ENCODE measurements around the gene RAC2. TPM values are rescaled to one million over a fixed set of nuclear protein-coding genes. Genes with fewer than 3 reads are reported as not detected.

The RAC2 gene
- total RNA-seq: 100 to 1,000 TPM; 498 to 521 TPM

DNA sequence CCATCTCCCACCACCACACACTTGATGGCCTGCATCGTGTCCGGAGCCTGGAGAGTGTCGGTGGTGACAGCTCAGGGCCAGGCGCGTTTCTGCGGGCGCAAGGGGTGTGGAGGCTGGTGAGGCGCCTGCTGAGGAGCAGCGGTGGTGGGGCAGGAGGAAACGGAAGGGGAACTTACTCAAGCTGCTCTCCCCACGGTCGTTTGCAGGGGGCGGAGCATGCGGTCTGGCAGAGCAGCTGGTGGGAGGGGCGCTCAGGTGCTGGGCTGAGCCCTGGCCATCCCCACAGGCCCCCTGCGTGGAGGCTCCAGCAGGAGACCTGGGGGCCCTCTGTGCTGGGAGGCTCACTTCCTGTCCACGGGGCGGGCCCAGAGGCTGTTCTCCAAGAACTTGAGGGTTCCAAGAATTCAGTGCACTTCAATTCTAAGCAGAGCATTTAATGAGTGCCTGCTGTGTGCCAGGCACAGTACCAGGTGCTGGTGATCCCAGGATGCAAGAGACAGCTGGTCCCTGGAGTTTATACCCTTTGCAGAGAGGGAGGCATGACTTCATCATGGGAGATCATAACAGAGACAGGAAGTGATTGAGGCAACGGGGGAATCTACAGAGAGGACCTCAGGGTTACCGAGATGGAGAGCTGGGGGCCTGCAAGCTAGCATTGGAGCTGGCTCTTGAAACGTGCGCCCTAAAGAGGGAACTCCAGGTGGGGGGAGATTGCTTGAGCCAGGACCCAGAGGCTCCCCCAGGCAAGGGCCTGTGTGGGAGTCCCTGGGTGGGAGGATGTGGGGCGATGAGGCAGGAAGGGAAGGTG lies at the start of gene RAC2:
RAC2 (minus strand) TSS at position 156 of the 808 bp plus-strand sequence; CDS start at position 35, 121 bp downstream.
- CTCF ChIA-PET: interaction anchor here (0.5 to 6.8 kb wide), 10 partner anchors 10 to 388 kb away, joined by 3 to 74 read pairs (median 5); no protein-coding TSS in a partner anchor
- POLR2A ChIA-PET: interaction anchor here (0.6 to 8.6 kb wide), 14 partner anchors 10 to 468 kb away, joined by 3 to 142 read pairs (median 3); partner anchors contain the start of genes CYTH4 and IFT27

DNA sequence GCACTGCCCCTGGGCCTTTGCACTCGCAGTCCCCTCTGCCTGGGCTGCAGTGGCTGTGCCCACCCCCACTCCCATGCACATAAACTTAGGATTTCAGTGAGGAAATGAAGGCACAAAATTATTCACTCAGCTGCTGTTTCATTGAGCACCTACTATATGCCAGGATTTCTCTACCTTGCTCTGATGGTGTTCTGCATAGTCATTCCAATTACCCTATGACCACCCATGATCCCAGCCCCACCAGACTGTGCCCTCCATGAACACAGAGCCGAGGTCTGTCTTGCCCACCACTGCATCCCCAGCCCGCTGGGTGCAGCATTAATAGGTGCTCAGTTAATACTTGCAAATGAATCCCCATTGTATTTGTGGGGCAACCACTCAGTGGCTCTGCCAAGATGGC lies 49.1 kb upstream of the RAC2 start:
- ChIA-PET CTCF (interaction anchor here (1.0 kb wide), 1 partner anchor 54 kb away, joined by 3 read pairs; no protein-coding TSS in a partner anchor), POLR2A (no interaction called here)

DNA sequence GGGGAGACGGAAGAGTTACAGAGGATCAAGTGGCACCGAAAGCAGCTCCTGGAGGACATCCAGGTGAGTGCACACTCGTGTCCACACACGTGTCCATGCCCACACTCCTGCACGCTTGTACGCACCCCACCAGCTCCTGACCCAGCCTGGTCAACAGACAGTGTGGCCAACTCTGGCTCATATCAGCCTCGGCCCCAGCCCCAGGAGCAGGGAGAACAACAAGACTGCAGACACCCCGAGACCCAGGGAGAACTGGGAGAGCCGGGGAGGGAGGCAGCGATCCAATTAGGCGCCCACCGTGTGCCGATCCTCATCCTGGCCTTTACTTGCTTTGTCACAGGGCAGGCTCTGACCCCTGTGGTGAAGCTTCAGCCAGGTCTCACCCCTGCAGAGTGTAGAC lies 48.6 kb upstream of the RAC2 start:
- ChIA-PET POLR2A (interaction anchor here (0.5 kb wide), 1 partner anchor 180 kb away, joined by 3 read pairs; no protein-coding TSS in a partner anchor), CTCF (no interaction called here)

DNA sequence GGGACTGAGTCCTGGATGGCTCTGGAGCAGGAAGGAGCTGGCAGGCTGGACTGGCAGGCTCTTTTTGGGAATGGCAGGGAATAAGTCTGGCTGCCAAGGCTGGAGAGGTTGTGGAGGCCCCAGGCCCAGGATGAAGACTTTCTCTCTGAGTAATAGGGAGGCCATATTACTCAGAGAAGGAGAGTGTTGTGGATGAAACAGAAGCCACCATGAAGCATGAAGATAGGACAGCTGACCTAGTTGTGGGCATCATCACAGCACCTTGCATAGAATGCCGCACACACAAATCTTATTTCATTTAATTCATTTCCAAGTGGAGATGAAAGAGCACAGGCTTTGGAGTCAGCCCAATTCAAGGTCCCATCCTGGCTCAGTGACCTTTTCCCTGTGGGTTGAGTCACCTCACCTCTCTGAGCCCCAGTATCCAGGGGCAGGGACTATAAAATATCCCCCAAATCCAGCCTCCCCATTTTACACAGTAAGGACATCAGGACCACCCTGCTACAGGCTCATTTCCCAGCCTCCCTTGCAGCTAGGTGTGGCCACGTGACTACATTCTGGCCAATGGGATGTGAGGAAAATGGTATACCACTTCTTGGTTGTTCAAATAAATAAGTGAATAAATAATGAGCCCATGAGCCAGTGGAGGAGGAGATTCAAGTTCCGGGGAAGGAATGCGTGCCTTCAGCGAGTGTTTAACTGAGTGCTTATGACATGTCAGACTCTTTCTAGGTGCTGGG lies 47.7 kb upstream of the RAC2 start:
- ChIA-PET POLR2A (no interaction called here), CTCF (no interaction called here)

DNA sequence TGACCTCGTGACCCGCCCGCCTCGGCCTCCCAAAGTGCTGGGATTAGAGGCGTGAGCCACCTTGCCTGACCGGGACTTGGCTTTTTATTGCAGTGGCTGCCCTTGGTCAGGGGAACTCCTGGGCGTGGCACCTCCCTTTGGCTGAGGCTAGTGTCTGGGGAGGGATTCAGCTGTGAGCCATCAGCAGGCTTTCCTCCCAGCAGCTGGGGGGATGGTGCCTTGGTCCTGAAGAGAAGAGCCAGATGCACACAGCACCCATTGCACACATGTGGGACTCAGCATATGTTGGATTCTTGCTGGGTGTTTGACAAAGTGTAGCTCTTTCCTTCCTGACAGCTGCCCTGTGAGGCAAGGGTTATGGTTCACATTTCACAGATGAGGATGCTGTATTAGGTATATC lies 46.7 kb upstream of the RAC2 start:
- ChIA-PET POLR2A (no interaction called here), CTCF (interaction anchor here (1.6 kb wide), 1 partner anchor 19 kb away, joined by 3 read pairs; no protein-coding TSS in a partner anchor)

DNA sequence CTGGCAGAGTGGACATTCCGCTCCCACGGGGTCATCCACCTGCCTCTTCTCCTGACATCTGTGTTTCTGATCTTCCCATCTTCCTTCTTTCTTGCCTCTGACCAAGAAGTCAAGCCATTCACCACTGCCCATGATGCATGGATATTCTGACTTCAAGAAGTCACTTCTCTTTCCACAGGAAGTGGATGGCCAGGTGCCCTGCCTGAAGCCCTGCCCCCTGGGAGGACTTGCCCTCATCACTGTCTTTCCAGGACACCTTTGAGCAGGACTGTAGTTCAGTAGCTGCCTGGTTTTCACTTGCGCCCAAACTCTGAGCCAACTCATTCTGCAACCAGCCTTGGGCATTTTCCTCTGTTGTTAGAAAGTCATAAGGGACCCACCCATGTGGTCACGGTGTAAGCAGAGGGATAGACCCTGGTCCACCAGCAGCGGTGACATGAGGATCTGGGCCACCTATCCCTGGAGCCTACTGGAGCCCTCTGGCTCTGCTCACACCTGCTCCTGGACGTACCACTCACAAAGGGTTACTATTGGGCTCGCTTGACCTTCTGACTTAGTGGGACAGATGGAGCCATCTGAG lies 45.2 kb upstream of the RAC2 start:
- ChIA-PET CTCF (interaction anchor here (0.6 to 1.6 kb wide), 4 partner anchors 10 to 986 kb away, joined by 3 to 5 read pairs (median 4); no protein-coding TSS in a partner anchor), POLR2A (no interaction called here)

DNA sequence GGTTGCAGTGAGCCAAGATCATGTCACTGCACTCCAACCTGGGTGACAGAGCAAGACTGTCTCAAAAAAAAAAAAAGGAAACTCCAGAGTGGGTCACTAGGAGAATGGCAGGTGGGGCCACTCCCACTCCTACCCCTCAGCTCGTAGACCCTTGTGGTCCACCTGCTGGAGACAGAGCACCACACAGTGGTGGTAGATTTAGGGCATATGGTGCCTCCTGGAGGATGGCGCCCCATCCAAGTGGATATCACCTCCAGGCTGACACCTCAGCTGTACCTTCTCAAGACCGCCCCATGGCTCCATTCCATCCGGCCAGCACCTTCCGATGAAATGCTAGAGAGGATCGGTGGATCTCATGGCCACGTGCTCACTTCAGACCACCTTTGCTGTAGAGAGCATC lies 44.5 kb upstream of the RAC2 start:
- POLR2A ChIA-PET: no interaction called here

DNA sequence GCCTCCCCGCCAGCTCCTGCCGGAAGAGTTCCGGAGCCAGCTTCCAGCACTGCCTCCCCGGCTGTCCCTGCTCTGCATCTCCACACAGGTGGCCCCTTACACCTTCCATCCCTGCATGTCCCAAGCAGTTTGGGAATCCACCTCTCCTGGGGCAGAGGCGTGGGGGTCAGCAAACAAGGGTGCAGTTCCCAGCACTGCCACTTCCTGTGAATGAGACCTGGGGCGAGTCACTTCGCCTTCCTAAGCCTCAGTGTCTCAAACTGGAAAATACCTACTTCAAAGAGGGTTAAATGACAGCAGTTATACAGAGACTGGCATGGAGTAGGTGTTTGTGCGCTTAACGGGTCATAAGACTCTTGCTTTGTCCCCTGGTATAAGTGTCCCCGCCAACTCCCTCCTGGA lies 43.5 kb upstream of the RAC2 start:
- CTCF ChIA-PET: interaction anchor here (1.1 kb wide), 1 partner anchor 16 kb away, joined by 3 read pairs; no protein-coding TSS in a partner anchor

More for the DNA sequence above, 44.5 kb upstream of the RAC2 start:
- CTCF ChIA-PET: no interaction called here

DNA sequence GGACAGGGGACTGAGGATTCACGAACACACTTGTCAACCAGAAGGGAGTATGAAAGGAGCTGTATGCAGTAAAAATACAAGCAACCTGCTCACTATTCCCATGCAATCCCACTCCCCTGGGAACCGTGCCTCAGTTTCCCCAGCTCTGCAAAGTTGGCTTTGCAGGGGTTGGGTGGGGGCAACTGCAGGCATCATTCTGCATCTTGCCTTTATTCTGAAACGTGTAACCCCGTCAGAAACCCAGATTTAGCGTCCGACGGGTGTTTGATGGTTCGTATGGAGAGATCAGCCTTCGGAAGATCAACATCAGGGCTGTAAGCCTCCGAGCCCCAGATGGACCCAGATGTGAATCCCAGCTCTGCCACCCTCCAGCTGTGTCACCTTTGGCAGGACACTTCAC lies 41.9 kb upstream of the RAC2 start:
- CTCF ChIA-PET: interaction anchor here (0.7 to 2.2 kb wide), 3 partner anchors 14 to 31 kb away, joined by 3 to 8 read pairs (median 3); no protein-coding TSS in a partner anchor
- POLR2A ChIA-PET: no interaction called here

More for the DNA sequence above, 43.5 kb upstream of the RAC2 start:
- POLR2A ChIA-PET: no interaction called here

DNA sequence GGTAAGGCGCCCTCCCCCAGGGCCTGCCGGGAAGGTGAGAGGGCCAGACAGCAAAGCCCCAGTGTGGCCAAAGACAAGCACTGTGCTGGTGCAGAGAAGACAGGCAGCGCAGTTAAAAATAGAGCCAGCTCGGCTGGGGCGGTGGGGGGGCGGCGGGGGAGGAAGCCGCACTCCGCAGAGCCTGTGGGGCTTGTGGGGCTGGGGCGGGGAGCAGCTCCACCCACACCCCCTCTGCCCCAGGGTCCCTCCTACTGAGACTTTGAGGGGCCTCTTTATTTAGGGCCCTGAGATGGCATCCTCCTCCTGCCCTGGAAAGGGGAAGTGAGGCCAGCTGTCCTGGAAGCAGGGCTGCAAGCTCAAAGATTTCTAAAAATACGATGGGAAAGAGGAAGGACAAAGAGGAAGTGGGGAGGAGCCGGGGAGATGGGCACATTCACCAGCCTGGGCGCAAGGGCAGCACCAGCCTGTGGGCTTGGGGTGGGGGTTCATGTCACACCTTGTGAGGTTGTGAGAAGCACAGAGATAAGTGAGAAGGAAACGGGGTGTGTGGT lies 40.8 kb upstream of the RAC2 start:
- POLR2A ChIA-PET: interaction anchor here (1.2 kb wide), 1 partner anchor 16 kb away, joined by 3 read pairs; no protein-coding TSS in a partner anchor
- CTCF ChIA-PET: interaction anchor here (1.3 to 2.2 kb wide), 2 partner anchors 18 to 32 kb away, joined by 4 to 8 read pairs; no protein-coding TSS in a partner anchor

DNA sequence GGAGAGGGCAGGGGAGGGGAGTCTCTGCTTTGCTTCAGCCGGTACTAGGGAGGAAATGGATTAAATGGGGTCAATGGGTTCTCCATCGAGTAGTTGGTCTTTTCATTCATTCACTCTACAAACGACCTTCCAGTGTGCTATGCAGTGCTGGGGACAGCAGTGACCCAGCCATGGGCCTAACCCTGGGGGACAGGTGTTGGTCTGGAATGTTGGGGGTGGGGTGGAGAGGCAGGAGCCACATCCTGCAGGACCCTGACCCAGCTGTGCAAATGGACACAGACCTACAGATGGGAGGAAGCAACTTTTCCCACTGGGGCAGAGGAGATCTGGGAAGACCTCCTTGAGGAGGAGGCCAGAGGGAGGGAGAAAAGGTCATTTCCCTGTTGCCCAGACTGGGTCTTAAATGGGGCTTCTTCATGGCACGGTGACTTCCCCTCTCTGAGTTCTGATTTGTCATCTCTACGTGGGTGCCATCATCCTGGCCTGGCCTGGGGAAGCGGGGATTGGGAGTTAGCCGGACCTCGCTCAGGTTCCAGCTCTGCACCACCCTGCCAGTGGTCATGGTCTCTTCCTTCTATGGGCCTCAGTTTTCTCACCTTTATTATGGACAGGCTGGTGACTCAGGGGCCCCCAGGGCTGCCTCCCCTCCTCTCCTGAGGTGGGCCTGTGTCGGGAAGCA lies 40.2 kb upstream of the RAC2 start:
- ChIA-PET CTCF (interaction anchor here (1.3 to 2.4 kb wide), 4 partner anchors 11 to 32 kb away, joined by 4 to 8 read pairs (median 6); no protein-coding TSS in a partner anchor), POLR2A (interaction anchor here (1.2 kb wide), 1 partner anchor 16 kb away, joined by 3 read pairs; no protein-coding TSS in a partner anchor)

DNA sequence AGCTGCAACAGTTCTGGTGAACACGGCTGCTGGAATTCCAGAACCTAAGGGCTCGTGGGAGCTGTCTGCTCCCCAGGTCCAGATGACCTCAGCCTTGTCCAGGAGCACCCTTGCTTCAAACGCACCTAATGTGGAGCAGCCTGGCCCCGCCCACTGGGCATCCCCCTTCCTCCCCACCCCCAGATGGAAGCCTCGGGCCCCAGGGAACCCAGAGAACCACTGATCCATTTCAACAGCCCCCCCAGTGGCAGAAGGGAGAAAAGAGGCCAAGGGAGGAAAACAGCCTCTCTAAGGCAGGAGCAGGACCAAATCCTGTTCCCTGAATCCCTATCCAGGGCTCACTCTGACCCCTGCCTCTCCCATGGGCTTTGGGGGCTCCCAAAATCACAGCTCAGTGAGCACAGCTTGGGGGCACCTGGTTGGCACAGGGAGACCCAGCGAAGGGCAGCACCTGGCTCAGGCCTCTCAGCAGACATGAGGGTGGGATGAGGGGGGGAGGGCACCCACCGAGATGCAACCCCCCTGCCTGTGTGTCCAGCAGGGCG lies 39.4 kb upstream of the RAC2 start:
- CTCF ChIA-PET: interaction anchor here (1.4 to 2.4 kb wide), 3 partner anchors 11 to 33 kb away, joined by 6 to 8 read pairs (median 7); no protein-coding TSS in a partner anchor
- POLR2A ChIA-PET: interaction anchor here (0.7 to 1.5 kb wide), 2 partner anchors 16 to 40 kb away, joined by 3 read pairs; no protein-coding TSS in a partner anchor

DNA sequence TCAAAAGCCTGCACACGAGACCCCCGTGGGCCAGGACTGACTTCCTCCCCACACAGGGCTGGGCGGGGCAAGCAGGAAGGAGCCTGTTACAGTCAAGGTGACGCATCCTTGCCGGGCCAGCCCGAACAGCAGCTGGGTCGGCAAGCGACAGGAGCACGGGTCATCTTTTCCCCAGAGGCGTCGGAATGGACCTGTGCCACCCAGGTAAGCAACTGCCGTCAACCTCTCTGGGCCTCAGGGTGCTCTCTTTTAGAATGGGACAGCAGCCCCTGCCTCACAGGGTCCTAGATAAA lies 38.3 kb upstream of the RAC2 start, which contains the start of gene CYTH4:
CYTH4 (plus strand) TSS at position 124 of the 293 bp plus-strand sequence; CDS start at position 186, 62 bp downstream.
- POLR2A ChIA-PET: interaction anchor here (0.6 to 1.5 kb wide), 2 partner anchors 20 to 39 kb away, joined by 3 to 4 read pairs; no protein-coding TSS in a partner anchor
- CTCF ChIA-PET: interaction anchor here (1.1 to 2.4 kb wide), 2 partner anchors 9 to 11 kb away, joined by 3 to 7 read pairs; no protein-coding TSS in a partner anchor

DNA sequence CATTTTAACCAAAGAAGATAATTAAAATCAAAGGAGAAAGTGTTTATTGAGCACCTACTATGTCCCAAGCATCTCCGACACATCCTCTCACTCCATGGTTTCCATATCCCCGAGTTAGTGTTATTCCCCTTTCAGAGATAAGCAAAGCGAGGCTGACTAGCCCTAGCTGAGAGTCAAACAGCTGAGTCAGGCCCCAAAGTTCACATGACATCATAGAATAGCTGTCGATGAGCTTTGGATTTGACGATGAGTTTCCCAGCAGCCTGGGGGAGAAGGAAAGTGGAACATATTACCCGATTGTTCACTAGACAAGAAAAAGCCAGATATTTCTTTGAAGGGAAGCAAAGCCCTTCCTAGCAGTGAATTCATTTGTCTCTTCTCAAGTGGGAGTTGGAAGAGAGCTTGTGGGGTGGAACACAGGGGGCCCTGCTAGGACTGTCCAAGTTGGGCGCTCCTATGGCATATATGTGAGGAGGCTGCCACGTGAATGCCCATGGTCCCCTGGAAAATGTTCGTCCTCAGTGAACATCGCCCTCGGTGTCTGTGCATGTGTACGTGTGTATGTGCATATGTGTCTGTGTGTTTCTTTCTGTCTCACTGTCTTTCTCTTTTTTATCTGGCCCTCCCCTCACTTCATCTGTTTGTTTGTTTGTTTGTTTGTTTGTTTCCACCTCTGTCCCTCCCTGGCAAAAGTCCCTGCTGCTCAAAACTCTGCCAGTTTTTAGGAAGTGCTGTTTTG lies 37.7 kb upstream of the RAC2 start:
- CTCF ChIA-PET: interaction anchor here (0.7 to 2.4 kb wide), 3 partner anchors 9 to 204 kb away, joined by 3 to 7 read pairs (median 3); partner anchors contain the start of gene MFNG

DNA sequence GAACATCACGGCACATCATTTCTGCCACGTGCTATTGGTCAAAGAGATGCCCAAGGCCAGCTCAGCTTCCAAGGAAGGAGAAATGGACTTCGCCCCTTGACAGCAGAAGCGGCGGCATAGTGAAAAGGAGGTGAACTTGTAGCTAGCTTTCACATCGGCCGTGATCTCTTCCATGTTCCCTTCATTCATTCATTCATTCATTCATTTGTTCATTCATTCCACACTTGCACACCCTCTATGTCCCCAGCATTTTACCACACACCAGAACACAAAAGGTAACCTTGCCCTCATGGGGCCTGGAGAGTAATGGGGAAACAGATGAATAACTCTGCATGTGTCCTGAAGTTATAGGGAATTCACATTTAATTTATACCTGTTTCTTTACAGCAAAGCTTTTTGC lies 37.1 kb upstream of the RAC2 start:
- CTCF ChIA-PET: interaction anchor here (0.7 kb wide), 1 partner anchor 205 kb away, joined by 3 read pairs; the partner anchor contains the start of gene MFNG
- POLR2A ChIA-PET: interaction anchor here (0.8 kb wide), 1 partner anchor 29 kb away, joined by 3 read pairs; no protein-coding TSS in a partner anchor

More for the DNA sequence above, 37.7 kb upstream of the RAC2 start:
- POLR2A ChIA-PET: interaction anchor here (0.6 to 0.8 kb wide), 2 partner anchors 20 to 28 kb away, joined by 3 to 4 read pairs; no protein-coding TSS in a partner anchor

DNA sequence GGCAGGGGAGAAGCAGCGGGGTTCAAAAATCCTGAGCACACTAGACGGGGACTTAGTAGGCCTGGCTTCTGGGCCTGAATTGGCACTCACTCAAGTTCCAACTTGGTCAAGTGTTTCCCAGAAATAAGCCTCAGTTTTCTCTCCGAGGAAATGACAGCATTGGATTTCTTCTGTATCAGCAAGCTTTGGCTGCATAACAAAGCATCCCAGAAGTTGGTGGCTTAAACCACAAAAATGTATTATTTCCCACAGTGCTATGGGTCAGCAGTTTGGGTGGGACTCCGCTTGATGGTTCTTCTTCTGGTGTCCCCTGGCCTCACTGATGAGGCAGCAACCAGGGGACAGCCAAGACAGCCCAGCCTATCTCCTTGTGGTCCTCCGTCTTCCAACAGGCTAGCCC lies 36.6 kb upstream of the RAC2 start:
- ChIA-PET CTCF (interaction anchor here (0.7 kb wide), 1 partner anchor 206 kb away, joined by 3 read pairs; the partner anchor contains the start of gene MFNG), POLR2A (no interaction called here)

Measured in activated CD8-positive, alpha-beta memory T cell treated with anti-CD3 and anti-CD28 coated beads for 36 hours (primary cell).